GOT3 (cell line): ENCODE data around the gene KLHDC9.
"Not testable (repeated sequence)": the region's sequence is repeated elsewhere in the genome, so short reads cannot be mapped to it uniquely, and the experiment has no call there.

Experiments
- DNase-seq: peaks from one replicate; lab custom pipeline; 2025; ENCODE audit warnings: mixed read lengths; lab: John Stamatoyannopoulos, UW

The KLHDC9 gene

GRCh38 chr1:161096015-161096414 lies 2.1 kb upstream of the KLHDC9 start:
- no peak for DNase-seq

GRCh38 chr1:161096530-161096929 lies 1.6 kb upstream of the KLHDC9 start:
- DNase-seq: no peak

GRCh38 chr1:161099090-161099802 lies 1.1 kb downstream of the KLHDC9 start:
- DNase-seq: no peak

GRCh38 chr1:161100556-161100955 lies 2.4 kb downstream of the KLHDC9 start:
- no peak for DNase-seq

- no peak for DNase-seq
Observed at GRCh38 chr1:161106431-161106830, 8.3 kb downstream of the KLHDC9 start.

- DNase-seq: no peak
Observed at GRCh38 chr1:161111117-161111516, 13.0 kb downstream of the KLHDC9 start.

GRCh38 chr1:161111527-161111926 lies 13.4 kb downstream of the KLHDC9 start:
- no peak for DNase-seq

- DNase-seq: no peak
Observed at GRCh38 chr1:161113915-161114314, 15.8 kb downstream of the KLHDC9 start.

GRCh38 chr1:161114556-161114955 lies 16.4 kb downstream of the KLHDC9 start:
- no peak for DNase-seq

- DNase-seq: no peak
Observed at GRCh38 chr1:161115132-161115711, 17.1 kb downstream of the KLHDC9 start.

- DNase-seq: not testable (repeated sequence)
Observed at GRCh38 chr1:161115961-161116360, 17.8 kb downstream of the KLHDC9 start.

GRCh38 chr1:161117759-161118581 lies 19.8 kb downstream of the KLHDC9 start, which contains the start of the genes NIT1 and PFDN2:
Gene NIT1, plus strand, starts transcription at chr1:161118105. Its CDS starts 72 bp downstream, at chr1:161118177.
Gene PFDN2, minus strand, starts transcription at chr1:161118037. Its CDS starts 11 bp downstream, at chr1:161118026.
- peak; percentile 56 for DNase-seq

GRCh38 chr1:161119092-161119903 lies 21.1 kb downstream of the KLHDC9 start:
- no peak for DNase-seq

GRCh38 chr1:161121042-161121650 lies 23.0 kb downstream of the KLHDC9 start:
- DNase-seq: no peak

GRCh38 chr1:161121834-161122233 lies 23.7 kb downstream of the KLHDC9 start:
- no peak for DNase-seq

- DNase-seq: no peak
Observed at GRCh38 chr1:161122967-161123366, 24.8 kb downstream of the KLHDC9 start.

- no peak for DNase-seq
Observed at GRCh38 chr1:161127649-161128048, 29.5 kb downstream of the KLHDC9 start.

GRCh38 chr1:161128591-161129420 lies 30.6 kb downstream of the KLHDC9 start:
- DNase-seq: no peak

GRCh38 chr1:161130266-161130665 lies 32.1 kb downstream of the KLHDC9 start:
- DNase-seq: no peak
